ENCODE results near the gene GRAP.
"Not testable (repeated sequence)": the region's sequence is repeated elsewhere in the genome, so short reads cannot be mapped to it uniquely, and the experiment has no call there.

The GRAP gene

GRCh38 chr17:19046782-19047375, at the start of gene GRAP:
Gene GRAP, minus strand, starts transcription at chr17:19046957. Its CDS starts 31 bp downstream, at chr17:19046926.
- not testable (repeated sequence) for FAIRE-seq

DNA sequence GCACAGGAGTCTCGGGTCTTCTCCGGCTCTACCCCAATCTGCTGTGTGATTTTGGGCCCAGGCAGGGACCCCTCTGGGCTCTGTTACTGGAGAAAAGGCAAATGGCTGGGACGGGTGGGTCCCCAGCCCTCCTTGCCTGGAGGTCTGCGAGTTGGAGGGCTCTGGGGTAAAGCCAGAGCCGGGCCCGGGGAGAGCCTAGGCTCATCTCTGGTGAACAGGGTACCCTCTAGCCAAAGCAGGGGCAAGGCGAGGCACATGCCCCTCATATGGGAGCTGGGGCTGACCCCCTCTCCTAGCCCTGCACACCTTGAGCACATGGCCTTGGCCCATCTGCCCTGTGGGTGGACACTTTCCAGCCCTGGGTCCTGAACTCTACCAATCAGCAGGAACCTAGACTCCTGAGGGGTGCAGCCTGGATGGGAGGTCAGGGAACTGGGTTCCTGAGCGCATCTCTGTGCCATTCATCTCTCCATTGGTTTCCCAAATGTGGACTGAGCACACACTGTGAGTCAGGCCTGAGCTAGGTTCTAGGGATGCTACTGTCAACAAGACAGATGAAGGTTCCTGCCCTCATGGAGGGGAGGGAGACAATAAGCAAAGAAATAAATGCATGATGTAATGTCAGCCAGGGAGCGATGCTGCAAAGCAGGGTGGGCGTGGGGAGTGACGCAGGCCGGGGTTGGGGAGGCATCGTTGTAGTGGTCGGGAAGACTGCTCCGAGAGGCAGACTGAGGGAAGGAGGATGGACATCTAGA, 47.1 kb upstream of the GRAP start:
- FAIRE-seq = not testable (repeated sequence)

DNA sequence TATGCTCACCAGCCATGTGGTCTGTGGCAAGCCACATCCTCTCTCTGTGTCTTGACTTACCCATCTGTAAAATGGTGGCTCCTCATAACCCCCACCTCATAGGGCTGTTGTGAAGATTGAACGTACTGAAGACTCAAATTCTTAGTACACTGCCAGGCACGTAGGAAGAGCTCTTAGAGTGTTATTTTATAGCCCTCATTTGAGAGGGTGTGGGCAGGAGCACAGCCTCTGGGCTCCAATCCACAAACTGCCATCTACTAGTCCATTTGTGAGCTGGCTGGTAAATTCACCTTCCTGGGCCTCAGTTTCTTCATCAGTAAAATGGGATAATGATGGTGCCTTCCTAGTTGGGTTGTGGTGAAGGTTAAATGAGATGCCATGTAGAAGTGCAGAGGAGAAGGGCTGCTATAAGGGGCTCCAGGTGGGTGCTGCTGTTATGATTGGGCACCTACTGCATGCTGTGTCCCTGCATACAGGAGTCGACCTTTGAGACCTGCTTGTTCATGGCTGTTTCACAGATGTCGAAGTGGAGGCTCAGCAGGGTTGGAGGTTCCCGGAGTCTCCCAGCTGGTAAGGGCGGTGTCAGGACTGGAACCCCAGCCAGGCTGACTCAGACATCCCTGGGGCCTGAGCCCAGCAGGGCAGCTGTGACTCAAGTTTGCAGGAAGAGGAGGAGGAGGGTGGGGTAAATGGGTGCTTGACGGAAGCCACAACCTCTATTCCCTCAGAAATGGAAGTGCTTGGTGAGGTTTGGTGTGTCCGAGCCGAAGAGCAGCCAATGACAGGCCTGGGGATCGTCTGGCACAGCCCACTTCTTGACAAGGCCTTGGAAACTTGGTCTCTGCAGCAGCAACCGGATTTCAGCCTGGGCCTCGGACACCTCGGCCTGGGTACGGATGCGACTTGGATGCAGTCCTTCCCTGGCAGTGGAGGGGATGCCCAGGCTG, 46.3 kb upstream of the GRAP start:
- FAIRE-seq = not testable (repeated sequence)

GRCh38 chr17:19090058-19090772, 43.5 kb upstream of the GRAP start:
- FAIRE-seq = not testable (repeated sequence)

- not testable (repeated sequence) for FAIRE-seq
Observed at GRCh38 chr17:19088804-19089685, 42.3 kb upstream of the GRAP start.

GRCh38 chr17:19077386-19077785, 30.6 kb upstream of the GRAP start:
- FAIRE-seq = not testable (repeated sequence)

DNA sequence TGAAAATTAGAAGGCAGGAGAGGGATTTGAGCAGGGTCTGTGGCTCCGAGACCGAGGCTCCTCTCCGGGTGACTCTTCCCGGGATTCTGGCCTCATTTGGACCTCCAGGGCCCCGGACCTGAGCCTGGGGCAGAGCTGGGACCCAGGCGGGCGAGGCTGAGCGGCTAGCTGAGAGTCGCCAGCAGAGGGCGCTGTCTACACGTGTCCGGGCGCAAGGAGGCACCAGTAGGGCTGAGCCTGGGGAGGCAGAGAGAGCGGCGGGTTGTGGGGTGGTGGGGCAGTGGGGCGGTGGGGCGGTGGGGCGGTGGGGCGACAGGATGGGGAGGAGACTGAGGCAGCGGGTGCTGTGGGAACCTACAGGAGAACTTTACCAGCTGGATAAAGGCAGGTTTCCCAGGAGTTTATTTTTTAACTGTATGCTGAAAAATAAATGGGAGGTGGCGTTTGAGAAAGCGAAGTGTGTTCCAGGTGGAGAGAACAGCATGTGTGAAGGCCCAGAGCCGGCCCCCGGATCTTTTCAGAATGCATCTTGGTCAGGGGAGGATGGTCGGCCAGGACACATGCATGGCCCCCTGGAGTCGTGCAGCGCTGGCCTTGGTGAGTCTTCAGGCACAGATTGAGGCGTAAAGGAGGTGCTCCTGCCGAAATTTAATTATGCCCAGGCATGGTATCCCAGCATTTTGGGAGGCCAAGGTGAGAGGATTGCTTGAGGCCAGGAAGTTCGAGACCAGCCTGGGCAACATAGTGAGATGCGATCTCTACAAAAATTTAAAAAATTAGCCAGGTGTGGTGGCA, 29.8 kb upstream of the GRAP start:
- FAIRE-seq = not testable (repeated sequence)

DNA sequence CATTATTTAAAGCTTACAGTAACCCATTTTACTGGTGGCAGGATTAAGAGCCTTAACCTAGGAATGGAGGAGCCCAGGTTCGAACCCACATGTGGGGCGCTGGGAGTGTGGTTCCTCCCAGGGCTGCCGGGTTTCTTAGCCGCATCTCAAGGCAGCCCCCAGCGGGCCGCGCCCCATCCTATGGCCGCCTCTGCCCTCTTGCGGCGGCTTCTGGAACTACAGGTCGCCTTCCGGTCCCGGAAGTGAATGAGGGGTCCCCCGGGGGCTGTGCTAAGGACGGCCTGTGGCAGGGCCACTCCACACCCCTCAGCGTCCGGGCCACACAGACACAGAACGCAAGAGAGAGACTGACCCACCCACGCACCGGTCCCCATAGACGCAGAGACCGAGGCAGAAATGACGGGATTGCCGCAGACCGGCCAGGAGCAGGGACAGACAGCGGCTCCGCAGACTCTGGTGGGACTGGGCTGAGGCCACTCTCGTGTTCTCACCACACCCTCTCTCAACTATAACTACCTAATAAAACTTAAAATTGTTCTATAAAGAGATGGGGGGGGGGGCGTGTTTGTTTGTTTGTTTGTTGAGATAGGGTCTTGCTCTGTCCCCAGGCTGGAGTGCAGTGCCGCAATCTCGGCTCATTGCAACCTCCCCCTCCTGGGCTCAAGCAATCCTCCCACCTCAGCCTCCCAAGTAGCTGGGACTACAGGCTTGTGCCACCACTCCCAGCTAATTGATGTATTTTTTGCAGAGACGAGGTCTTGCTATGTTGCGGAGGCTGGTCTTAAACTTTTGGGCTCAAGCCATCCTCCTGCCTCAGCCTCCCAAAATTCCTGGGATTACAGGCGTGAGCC, 23.8 kb upstream of the GRAP start:
- FAIRE-seq = not testable (repeated sequence)

GRCh38 chr17:19064378-19064777, 17.6 kb upstream of the GRAP start:
- FAIRE-seq = not testable (repeated sequence)

- not testable (repeated sequence) for FAIRE-seq
Observed at GRCh38 chr17:19063326-19063956, 16.7 kb upstream of the GRAP start.

DNA sequence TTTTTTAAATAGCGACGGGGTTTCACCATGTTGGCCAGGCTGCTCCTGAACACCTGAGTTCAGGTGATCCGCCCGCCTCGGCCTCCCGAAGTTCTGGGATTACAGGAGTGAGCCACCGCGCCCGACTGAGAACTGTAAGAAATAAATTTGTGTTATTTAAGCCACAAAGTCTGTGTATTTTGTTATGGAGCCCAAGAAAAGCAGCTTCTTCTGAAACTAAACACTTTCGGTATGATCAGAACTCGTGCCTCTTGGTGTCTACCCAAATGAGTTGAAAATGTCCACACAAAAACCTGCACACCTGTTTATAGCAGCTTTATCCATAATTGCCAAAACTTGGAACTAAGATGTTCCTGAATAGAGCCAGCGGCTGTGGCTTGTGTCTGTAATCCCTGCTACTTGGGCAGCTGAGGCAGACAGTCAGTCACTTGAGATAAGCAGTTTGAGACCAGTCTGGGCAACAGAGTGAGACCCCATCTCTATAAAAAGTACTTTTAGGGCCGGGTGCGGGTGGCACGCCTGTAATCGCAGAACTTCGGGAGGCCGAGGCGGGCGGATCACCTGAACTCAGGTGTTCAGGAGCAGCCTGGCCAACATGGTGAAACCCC, 16.1 kb upstream of the GRAP start:
- not testable (repeated sequence) for FAIRE-seq

- FAIRE-seq = not testable (repeated sequence)
Observed at GRCh38 chr17:19062009-19062717, 15.4 kb upstream of the GRAP start.

DNA sequence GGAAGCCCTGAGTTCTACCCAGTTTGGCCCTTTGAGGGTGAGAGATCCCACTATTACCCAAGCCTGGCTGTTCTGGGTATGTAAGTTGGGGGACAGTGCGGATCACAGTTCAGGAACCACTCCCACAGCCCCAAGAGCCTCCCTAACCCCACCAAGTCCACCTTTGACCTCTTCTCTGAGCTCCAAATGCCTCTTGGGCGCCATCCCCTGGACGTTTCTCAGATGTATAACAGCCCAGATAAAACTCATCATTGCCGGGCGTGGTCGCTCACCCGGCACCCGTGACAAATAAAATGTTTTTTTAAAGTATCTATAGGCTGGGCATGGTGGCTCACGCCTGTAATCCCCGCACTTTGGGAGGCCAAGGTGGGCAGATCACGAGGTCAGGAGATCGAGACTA, 8.7 kb upstream of the GRAP start:
- FAIRE-seq = not testable (repeated sequence)

DNA sequence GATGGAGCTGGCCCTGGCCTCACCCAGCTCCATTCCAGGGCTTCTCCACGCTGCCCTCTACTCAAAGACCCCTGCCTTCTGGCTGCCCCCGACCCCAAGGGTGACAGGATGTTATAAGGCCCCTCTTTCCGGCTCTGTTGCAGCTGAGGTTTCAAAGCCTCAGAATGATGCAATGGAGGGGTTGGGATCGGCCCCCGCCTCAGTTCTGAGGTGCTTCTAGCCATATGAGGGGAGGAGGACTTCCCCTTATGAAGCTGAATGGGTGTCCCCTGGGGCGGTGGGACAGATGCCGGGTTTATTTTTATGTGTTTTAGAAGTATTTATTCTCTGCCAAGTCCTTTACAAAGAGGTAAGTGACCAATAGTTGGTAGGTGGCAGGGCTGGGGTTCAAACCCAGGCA, 2.1 kb upstream of the GRAP start:
- not testable (repeated sequence) for FAIRE-seq

GRCh38 chr17:19047510-19047909, 753 bp upstream of the GRAP start:
- FAIRE-seq = not testable (repeated sequence)

DNA sequence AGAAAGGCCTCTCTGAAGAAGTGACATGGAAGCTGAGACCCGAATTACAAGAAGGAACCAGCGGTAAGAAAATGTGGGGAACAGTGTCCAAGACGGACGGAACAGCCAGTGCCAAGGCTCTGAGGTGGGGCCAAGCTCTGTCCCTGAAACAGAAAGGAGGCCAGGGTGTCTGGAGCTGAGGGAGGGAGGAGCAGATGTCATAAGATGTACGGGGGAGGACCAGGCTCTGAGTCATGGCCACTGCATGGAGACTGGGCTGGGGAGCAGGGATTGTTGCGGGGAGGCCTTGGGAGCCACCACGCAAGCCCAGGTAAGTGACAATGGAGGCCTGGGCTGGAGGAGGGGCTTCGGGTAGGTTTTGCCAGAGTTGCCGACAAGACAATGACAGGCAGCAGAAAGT, 2.1 kb downstream of the GRAP start:
- not testable (repeated sequence) for FAIRE-seq

DNA sequence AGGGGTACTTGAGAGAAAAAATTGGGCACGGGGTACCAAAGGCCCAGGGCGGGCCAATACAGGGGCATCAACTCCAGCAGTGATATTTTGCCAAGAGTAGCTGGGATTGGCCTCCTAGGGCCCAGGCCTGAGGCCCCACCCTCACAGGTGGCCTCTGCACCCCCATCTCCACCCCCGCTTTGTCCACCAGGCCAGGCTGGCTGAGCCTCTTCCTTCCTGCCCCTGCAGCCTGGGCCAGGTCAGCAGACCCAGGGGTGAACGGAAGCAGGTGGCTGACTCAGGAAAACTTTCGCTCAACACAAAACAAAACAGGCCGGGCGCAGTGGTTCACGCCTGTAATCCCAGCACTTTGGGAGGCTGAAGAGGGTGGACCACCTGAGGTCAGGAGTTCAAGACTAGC, 3.7 kb downstream of the GRAP start:
- not testable (repeated sequence) for FAIRE-seq

GRCh38 chr17:19042369-19042768, 4.4 kb downstream of the GRAP start:
- FAIRE-seq = not testable (repeated sequence)

All from islet of Langerhans (tissue), 1 donor.